Neural cell (in vitro differentiated cells): ENCODE results near the gene TMC3. TPM values are rescaled to one million over a fixed set of nuclear protein-coding genes. Genes with fewer than 3 reads are reported as not detected.

Experiments
- H2AFZ ChIP-seq: fragments of 200-600, 300-800 bp; sonication (generic), shearing (Covaris generic); 2 replicates; pipeline ENCODE4 v1.6.0; 2014; ENCODE audit warnings: low read depth, mild to moderate bottlenecking, antibody characterized with exemption, low read length, moderate library complexity
- H3F3A ChIP-seq: fragments of 200-600 bp; shearing (Covaris generic); 2 replicates; pipeline ENCODE4 v1.6.1; 2016; ENCODE audit warnings: mild to moderate bottlenecking, moderate library complexity, mixed read lengths, antibody characterized with exemption, low read length; ENCODE audit not compliant: insufficient read depth, poor library complexity, severe bottlenecking
- H3K27ac ChIP-seq: fragments of 200-600, 300-800 bp; sonication (generic), shearing (Covaris generic); 2 replicates; pipeline ENCODE4 v1.5.1; 2014; ENCODE audit warnings: mild to moderate bottlenecking, low read length, moderate library complexity
- H3K27me3 ChIP-seq: fragments of 300-800, 200-600 bp; sonication (generic), shearing (Covaris generic); 2 replicates; pipeline ENCODE4 v1.6.0; 2014; ENCODE audit warnings: mild to moderate bottlenecking, low read depth, low read length, moderate library complexity; ENCODE audit not compliant: insufficient read depth
- H3K36me3 ChIP-seq: fragments of 300-800, 200-600 bp; sonication (generic), shearing (Covaris generic); 2 replicates; pipeline ENCODE4 v1.5.1; 2014; ENCODE audit warnings: mild to moderate bottlenecking, antibody characterized with exemption, low read length, moderate library complexity; ENCODE audit not compliant: insufficient read depth
- H3K4me2 ChIP-seq: fragments of 300-800, 200-600 bp; sonication (generic), shearing (Covaris generic); 2 replicates; pipeline ENCODE4 v1.6.0; 2014; ENCODE audit warnings: mild to moderate bottlenecking, low read length
- H3K4me3 ChIP-seq: fragments of 300-800, 200-600 bp; sonication (generic), shearing (Covaris generic); 2 replicates; pipeline ENCODE4 v1.5.1; 2014; ENCODE audit warnings: mild to moderate bottlenecking, low read length, moderate library complexity
- H3K79me2 ChIP-seq: fragments of 200-600 bp; shearing (Covaris generic); replicated peaks from 2 replicates; pipeline ENCODE4 v1.6.0; 2014; ENCODE audit warnings: mild to moderate bottlenecking, low read length, moderate library complexity; ENCODE audit not compliant: insufficient read depth
- H3K9ac ChIP-seq: fragments of 300-800, 200-600 bp; sonication (generic), shearing (Covaris generic); 2 replicates; pipeline ENCODE4 v1.6.1; 2016; ENCODE audit warnings: mild to moderate bottlenecking, low read length, mixed read lengths
- H3K9me2 ChIP-seq: fragments of 200-600 bp; shearing (Covaris generic); 2 replicates; pipeline ENCODE4 v1.6.1; 2016; ENCODE audit warnings: mild to moderate bottlenecking, low read length, mixed read lengths; ENCODE audit not compliant: insufficient read depth
- H3K9me3 ChIP-seq: fragments of 200-600, 300-800 bp; sonication (generic), shearing (Covaris generic); 2 replicates; pipeline ENCODE4 v1.6.1; 2016; ENCODE audit warnings: mild to moderate bottlenecking, mixed run types, low read length, moderate library complexity, mixed read lengths
- H4K20me1 ChIP-seq: fragments of 200-600 bp; shearing (Covaris generic); 2 replicates; pipeline ENCODE4 v1.6.1; 2016; ENCODE audit warnings: mild to moderate bottlenecking, mixed run types; ENCODE audit not compliant: insufficient read depth
- EP300 ChIP-seq: fragments of 450-650 bp; conservative IDR thresholded peaks from 2 replicates; pipeline ENCODE4 v1.6.1; 2014; ENCODE audit warnings: antibody characterized with exemption, mild to moderate bottlenecking, moderate library complexity; ENCODE audit not compliant: poor library complexity, severe bottlenecking
- EZH2 ChIP-seq: fragments of 200-600, 300-800 bp; shearing (Covaris generic), sonication (generic); IDR thresholded peaks from 2 replicates; pipeline ENCODE4 v1.6.1; 2014; ENCODE audit warnings: antibody characterized with exemption, low read length, borderline replicate concordance, mild to moderate bottlenecking; ENCODE audit not compliant: insufficient read depth, poor library complexity, severe bottlenecking
- MXI1 ChIP-seq: fragments of 450-650 bp; conservative IDR thresholded peaks from 2 replicates; pipeline ENCODE4 v1.6.1; 2014; ENCODE audit warnings: antibody characterized with exemption, mild to moderate bottlenecking; ENCODE audit not compliant: poor library complexity, severe bottlenecking
- POLR2AphosphoS5 ChIP-seq: IDR thresholded peaks from 2 replicates; pipeline ENCODE4 v1.6.1; 2012
- RAD21 ChIP-seq: fragments of 450-650 bp; conservative IDR thresholded peaks from 2 replicates; pipeline ENCODE4 v1.6.1; 2014; ENCODE audit warnings: antibody characterized with exemption, mild to moderate bottlenecking, moderate library complexity
- SMC3 ChIP-seq: fragments of 450-650 bp; conservative IDR thresholded peaks from 2 replicates; pipeline ENCODE4 v1.6.1; 2014; ENCODE audit warnings: antibody characterized with exemption, mild to moderate bottlenecking, moderate library complexity; ENCODE audit not compliant: poor library complexity
- TAF1 ChIP-seq: IDR thresholded peaks from 2 replicates; pipeline ENCODE4 v1.6.1; 2012; ENCODE audit warnings: low read depth
- polyA plus RNA-seq: library from polyadenylated mRNA; depleted of rRNA; stranded (reverse); fragments of >200 nt; gene quantifications from 2 replicates; pipeline ENCODE4 v1.2.3, GENCODE V29; 2014
- TF ChIP-seq, protein P1 (sequence below): fragments of 450-650 bp; IDR thresholded peaks from 2 replicates; pipeline ENCODE4 v1.5.1; 2014; ENCODE audit warnings: antibody characterized with exemption, mild to moderate bottlenecking, moderate library complexity; ENCODE audit not compliant: poor library complexity, severe bottlenecking
- TF ChIP-seq, protein P2 (sequence below): IDR thresholded peaks from 2 replicates; pipeline ENCODE4 v1.6.1; 2012; ENCODE audit warnings: borderline replicate concordance

Gene TMC3
- polyA plus RNA-seq, 1 donor from 2014 or later: not detected

DNA sequence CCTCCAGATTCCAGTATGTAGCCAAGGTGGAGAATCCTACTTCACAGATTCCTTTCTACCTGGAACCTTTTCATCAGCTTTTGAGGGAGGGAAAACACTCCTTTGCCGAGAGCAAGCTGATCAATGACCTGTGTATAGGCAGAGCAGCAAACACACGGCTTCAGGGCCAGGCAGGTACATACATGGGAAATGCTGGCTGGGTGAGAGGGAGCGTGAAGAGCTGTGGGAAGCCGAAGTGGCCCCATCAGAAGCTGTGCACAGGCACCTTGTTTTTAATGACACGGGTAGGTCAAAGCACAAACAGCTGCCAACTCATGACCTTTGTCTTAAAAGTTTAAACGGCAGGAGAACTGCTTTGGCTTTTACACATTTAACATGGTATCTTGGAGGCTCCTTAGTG is 75.4 kb downstream of the TMC3 start:
- H3K79me2 ChIP-seq: no peaks in the 10 kb centered on the region
- no peaks in the 10 kb centered on the region for H3K9me2 ChIP-seq
- no peaks in the 10 kb centered on the region for H3K9me3 ChIP-seq
- H3K27ac ChIP-seq: no peak overlapping the region
- no peak for TF ChIP-seq SMC3
- TF ChIP-seq, protein P1, sequence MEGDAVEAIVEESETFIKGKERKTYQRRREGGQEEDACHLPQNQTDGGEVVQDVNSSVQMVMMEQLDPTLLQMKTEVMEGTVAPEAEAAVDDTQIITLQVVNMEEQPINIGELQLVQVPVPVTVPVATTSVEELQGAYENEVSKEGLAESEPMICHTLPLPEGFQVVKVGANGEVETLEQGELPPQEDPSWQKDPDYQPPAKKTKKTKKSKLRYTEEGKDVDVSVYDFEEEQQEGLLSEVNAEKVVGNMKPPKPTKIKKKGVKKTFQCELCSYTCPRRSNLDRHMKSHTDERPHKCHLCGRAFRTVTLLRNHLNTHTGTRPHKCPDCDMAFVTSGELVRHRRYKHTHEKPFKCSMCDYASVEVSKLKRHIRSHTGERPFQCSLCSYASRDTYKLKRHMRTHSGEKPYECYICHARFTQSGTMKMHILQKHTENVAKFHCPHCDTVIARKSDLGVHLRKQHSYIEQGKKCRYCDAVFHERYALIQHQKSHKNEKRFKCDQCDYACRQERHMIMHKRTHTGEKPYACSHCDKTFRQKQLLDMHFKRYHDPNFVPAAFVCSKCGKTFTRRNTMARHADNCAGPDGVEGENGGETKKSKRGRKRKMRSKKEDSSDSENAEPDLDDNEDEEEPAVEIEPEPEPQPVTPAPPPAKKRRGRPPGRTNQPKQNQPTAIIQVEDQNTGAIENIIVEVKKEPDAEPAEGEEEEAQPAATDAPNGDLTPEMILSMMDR: no peak
- H3K27me3 ChIP-seq: no peaks in the 10 kb centered on the region
- H4K20me1 ChIP-seq: no peaks in the 10 kb centered on the region
- no peak overlapping the region for H3K9ac ChIP-seq
- no peaks in the 10 kb centered on the region for H3K36me3 ChIP-seq
- H3K4me2 ChIP-seq: no peak overlapping the region
- no peaks in the 10 kb centered on the region for H3F3A ChIP-seq
- no peak overlapping the region for H3K4me3 ChIP-seq
- H2AFZ ChIP-seq: no peak overlapping the region

DNA sequence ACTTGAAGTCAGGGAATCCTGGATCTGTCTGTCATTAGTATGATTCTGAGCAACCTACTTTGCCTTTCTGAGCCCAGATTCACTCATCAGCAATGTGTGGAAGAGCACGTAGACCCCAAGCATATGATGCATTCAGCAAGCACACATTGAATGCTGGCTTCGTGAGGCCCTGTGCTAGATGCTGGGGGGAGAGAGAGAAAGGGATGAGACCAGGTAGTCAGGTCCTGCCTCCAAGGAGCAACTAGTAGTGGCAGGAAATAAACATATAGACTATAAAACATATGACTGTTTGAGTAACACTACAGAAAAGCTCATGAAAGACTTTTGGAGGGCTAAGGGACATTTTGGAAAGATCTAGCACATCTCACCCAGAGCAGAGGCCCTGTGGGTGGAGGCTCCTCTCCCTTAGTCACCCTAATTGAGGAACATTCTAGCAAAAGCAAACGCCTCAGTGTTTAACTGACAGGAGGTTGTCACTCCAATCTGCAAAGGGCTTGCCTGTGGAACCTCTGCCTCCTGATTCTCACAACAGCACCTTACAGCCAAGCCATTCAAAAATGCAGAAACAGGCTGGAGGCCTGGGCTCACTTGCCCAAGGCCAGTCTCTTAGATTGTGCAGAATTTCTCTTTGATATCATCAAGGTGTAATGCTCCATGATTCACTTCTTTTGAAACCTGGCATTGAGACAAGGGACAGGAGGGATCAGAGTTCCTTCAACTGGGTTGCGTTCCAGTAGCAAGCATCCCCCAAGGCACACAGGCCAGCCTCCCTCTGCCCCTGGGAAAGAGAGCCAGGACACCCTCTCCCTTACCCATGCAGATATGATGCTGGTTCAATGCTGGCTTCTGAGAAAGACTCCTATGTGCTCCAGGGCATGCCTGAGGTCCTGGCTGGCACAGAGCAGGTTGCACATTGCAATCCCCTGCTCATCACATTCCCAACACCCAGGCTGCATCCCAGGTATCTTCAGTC is 76.1 kb downstream of the TMC3 start:
- Histone ChIP-seq H3K79me2 (no peaks in the 10 kb centered on the region), H3F3A (no peaks in the 10 kb centered on the region), H4K20me1 (no peaks in the 10 kb centered on the region), H2AFZ (no peak overlapping the region), H3K4me2 (no peak overlapping the region), H3K9ac (no peak overlapping the region), H3K36me3 (no peaks in the 10 kb centered on the region), H3K9me2 (no peaks in the 10 kb centered on the region), H3K27ac (no peak overlapping the region), H3K4me3 (no peak overlapping the region), H3K27me3 (no peaks in the 10 kb centered on the region), H3K9me3 (no peaks in the 10 kb centered on the region)
- TF ChIP-seq SMC3 (no peak), MXI1 (no peak), EP300 (no peak), TAF1 (no peak), EZH2 (no peak), RAD21 (no peak), POLR2AphosphoS5 (no peak)
- TF ChIP-seq, protein P1: no peak
- TF ChIP-seq, protein P2, sequence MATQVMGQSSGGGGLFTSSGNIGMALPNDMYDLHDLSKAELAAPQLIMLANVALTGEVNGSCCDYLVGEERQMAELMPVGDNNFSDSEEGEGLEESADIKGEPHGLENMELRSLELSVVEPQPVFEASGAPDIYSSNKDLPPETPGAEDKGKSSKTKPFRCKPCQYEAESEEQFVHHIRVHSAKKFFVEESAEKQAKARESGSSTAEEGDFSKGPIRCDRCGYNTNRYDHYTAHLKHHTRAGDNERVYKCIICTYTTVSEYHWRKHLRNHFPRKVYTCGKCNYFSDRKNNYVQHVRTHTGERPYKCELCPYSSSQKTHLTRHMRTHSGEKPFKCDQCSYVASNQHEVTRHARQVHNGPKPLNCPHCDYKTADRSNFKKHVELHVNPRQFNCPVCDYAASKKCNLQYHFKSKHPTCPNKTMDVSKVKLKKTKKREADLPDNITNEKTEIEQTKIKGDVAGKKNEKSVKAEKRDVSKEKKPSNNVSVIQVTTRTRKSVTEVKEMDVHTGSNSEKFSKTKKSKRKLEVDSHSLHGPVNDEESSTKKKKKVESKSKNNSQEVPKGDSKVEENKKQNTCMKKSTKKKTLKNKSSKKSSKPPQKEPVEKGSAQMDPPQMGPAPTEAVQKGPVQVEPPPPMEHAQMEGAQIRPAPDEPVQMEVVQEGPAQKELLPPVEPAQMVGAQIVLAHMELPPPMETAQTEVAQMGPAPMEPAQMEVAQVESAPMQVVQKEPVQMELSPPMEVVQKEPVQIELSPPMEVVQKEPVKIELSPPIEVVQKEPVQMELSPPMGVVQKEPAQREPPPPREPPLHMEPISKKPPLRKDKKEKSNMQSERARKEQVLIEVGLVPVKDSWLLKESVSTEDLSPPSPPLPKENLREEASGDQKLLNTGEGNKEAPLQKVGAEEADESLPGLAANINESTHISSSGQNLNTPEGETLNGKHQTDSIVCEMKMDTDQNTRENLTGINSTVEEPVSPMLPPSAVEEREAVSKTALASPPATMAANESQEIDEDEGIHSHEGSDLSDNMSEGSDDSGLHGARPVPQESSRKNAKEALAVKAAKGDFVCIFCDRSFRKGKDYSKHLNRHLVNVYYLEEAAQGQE: no peak
